Uterus (tissue), 4 donors: ENCODE measurements around the gene DTNBP1. TPM values are rescaled to one million over a fixed set of nuclear protein-coding genes. Genes with fewer than 3 reads are reported as not detected.

ENCODE experiments used
- DNase-seq, 2 donors: peaks; one replicate each; pipeline ENCODE4 v3.0.0-alpha.2; 2019 to 2020
- H3K27ac ChIP-seq, 2 donors: fragments of 200-600 bp; sonication (generic); 1 replicate in 1 of 2; 2 replicates in 1 of 2; pipeline ENCODE4 v1.5.1; 2016 to 2018
- H3K27me3 ChIP-seq, 2 donors: fragments of 200-600 bp; sonication (generic); one replicate each; pipeline ENCODE4 v1.5.1; 2018 to 2019; ENCODE audit warnings: control low read depth in 1 of 2
- H3K36me3 ChIP-seq, 2 donors: fragments of 200-600 bp; sonication (generic); one replicate each; pipeline ENCODE4 v1.5.1; 2019; ENCODE audit warnings: control low read depth in 1 of 2
- H3K4me1 ChIP-seq, 2 donors: fragments of 200-600 bp; sonication (generic); one replicate each; pipeline ENCODE4 v1.5.1; 2018 to 2019; ENCODE audit warnings: control low read depth in 1 of 2
- H3K4me3 ChIP-seq, 2 donors: fragments of 200-600 bp; sonication (generic); 1 replicate in 1 of 2; 2 replicates in 1 of 2; pipeline ENCODE4 v1.5.1; 2018 to 2019; ENCODE audit warnings: mild to moderate bottlenecking in 1 of 2
- H3K9me3 ChIP-seq, 2 donors: fragments of 200-600 bp; sonication (generic); one replicate each; pipeline ENCODE4 v1.5.1; 2019; ENCODE audit warnings: control low read depth in 1 of 2
- CTCF ChIP-seq, 4 experiments: fragments of 200-600 bp in 2 of 4; fragments of 450-650 bp in 2 of 4; sonication (generic) in 2 of 4; IDR thresholded peaks; one replicate each; pipeline ENCODE4 v1.5.1; 2016 to 2019; ENCODE audit warnings: antibody characterized with exemption in 4 of 4, mild to moderate bottlenecking in 2 of 4, moderate library complexity in 1 of 4
- POLR2A ChIP-seq, 2 donors: fragments of 450-650 bp; IDR thresholded peaks; one replicate each; pipeline ENCODE4 v1.6.1; 2016; ENCODE audit warnings: antibody characterized with exemption in 2 of 2, mild to moderate bottlenecking in 1 of 2, moderate library complexity in 1 of 2
- intact Hi-C: fragments of 100-400 bp; cut with DNase I; formaldehyde crosslinking; loops from one replicate; pipeline ENCODE4 v1.15.1; 2023; ENCODE audit warnings: low total_unique reads
- total RNA-seq, 4 donors: library from RNA; depleted of rRNA in 3 of 4; stranded (reverse); fragments of >200 nt in 3 of 4; gene quantifications; one replicate each; pipeline versions ENCODE4 v1.1.0 to v1.2.4, GENCODE V29; 2014 to 2023
- donor health status: DM: yes; HTN: yes; CAD: no.

Gene DTNBP1
- total RNA-seq, 4 donors from 2014 or later, result 1.8 to 19.8 (median 9.0) TPM; not detected in 1

GRCh38 chr6:15520626-15521203 lies 142.1 kb downstream of the DTNBP1 start:
- Histone ChIP-seq H3K27me3 (no peaks in the 10 kb centered on the region), H3K4me1 (no peaks in the 10 kb centered on the region), H3K36me3 (no peaks in the 10 kb centered on the region), H3K4me3 (no peak overlapping the region), H3K27ac (no peak overlapping the region), H3K9me3 (no peaks in the 10 kb centered on the region)
- peak in 1 of 2 donors; percentile 9 for DNase-seq
- no peak for TF ChIP-seq POLR2A (IDR thresholded peaks at IDR 0.05)
- no peak for TF ChIP-seq CTCF (IDR thresholded peaks at IDR 0.05)
- intact Hi-C loops, result no loop called here

DNA sequence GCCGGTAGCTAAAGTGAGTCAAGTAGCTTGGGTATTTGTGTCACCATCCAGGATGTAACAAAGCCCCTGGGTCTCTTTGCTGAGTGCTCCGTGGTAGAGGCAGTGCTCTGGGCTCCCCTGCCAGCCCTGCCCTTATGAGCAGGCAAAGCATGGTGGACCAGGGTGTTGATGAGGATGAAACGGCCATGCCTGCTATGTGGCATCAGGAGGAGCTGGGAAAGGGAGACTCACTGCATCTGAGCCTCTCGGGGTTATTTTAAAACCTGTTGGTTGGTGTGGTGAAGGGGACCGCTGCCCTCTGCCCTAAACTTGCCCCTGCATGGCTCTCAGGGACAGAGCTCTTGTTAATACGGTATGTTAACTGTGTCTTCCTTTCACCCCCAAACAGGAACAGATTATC lies 143.1 kb downstream of the DTNBP1 start:
- no peaks in the 10 kb centered on the region for H3K27me3 ChIP-seq
- no peak overlapping the region for H3K4me3 ChIP-seq
- H3K27ac ChIP-seq, result no peak overlapping the region
- intact Hi-C loops, result no loop called here
- H3K9me3 ChIP-seq, result no peaks in the 10 kb centered on the region
- no peak for DNase-seq
- H3K36me3 ChIP-seq, result no peaks in the 10 kb centered on the region
- no peaks in the 10 kb centered on the region for H3K4me1 ChIP-seq
- TF ChIP-seq POLR2A (IDR thresholded peaks at IDR 0.05), result no peak

GRCh38 chr6:15518878-15519277 lies 143.9 kb downstream of the DTNBP1 start:
- DNase-seq, result no peak
- no peak overlapping the region for H3K27ac ChIP-seq
- H3K4me1 ChIP-seq, result no peaks in the 10 kb centered on the region
- H3K36me3 ChIP-seq, result no peaks in the 10 kb centered on the region
- intact Hi-C loops, result no loop called here
- no peak overlapping the region for H3K4me3 ChIP-seq
- TF ChIP-seq CTCF (IDR thresholded peaks at IDR 0.05) (no peak), POLR2A (IDR thresholded peaks at IDR 0.05) (no peak)
- H3K9me3 ChIP-seq, result no peaks in the 10 kb centered on the region
- H3K27me3 ChIP-seq, result no peaks in the 10 kb centered on the region

- no peak for DNase-seq
- Histone ChIP-seq H3K9me3 (no peaks in the 10 kb centered on the region), H3K27me3 (no peaks in the 10 kb centered on the region), H3K27ac (no peak overlapping the region), H3K4me1 (no peaks in the 10 kb centered on the region), H3K4me3 (no peak overlapping the region), H3K36me3 (no peaks in the 10 kb centered on the region)
- intact Hi-C loops, result no loop called here
- TF ChIP-seq CTCF (IDR thresholded peaks at IDR 0.05) (no peak), POLR2A (IDR thresholded peaks at IDR 0.05) (no peak)
Measured at GRCh38 chr6:15518057-15518456, 144.8 kb downstream of the DTNBP1 start.

GRCh38 chr6:15517600-15517999 lies 145.2 kb downstream of the DTNBP1 start:
- no peak overlapping the region for H3K4me3 ChIP-seq
- no peaks in the 10 kb centered on the region for H3K9me3 ChIP-seq
- no peak for DNase-seq
- no peaks in the 10 kb centered on the region for H3K36me3 ChIP-seq
- TF ChIP-seq POLR2A (IDR thresholded peaks at IDR 0.05) (no peak), CTCF (IDR thresholded peaks at IDR 0.05) (no peak)
- H3K27ac ChIP-seq, result no peak overlapping the region
- intact Hi-C loops, result no loop called here
- no peaks in the 10 kb centered on the region for H3K27me3 ChIP-seq
- no peaks in the 10 kb centered on the region for H3K4me1 ChIP-seq
